Medulla oblongata (tissue), 1 donor: ENCODE data around the gene ASAP2.

Experiments used
- DNase-seq: peaks from one replicate; pipeline ENCODE4 v3.0.0-alpha.2; 2015; ENCODE audit errors: extremely low spot score

ASAP2 gene

DNA sequence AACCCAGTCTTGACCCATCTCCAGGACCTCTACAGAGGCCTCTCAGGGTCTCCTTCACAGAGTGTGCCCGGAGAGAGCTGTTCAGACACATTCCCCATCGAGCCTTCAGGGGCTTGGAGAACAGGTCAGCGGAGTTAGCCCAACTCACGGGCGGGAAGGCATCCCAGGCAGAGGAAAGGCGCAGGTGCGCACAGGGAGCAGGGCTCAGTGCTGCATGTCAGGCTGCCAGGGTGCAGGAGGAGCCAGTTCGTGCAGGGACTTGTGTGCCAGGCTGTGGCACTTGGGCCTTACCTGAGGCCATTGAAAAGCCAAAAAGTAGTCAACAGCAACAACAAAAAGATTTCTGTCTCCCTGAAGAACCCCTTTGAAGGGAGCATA, 112.7 kb downstream of the ASAP2 start:
- no peak for DNase-seq

DNA sequence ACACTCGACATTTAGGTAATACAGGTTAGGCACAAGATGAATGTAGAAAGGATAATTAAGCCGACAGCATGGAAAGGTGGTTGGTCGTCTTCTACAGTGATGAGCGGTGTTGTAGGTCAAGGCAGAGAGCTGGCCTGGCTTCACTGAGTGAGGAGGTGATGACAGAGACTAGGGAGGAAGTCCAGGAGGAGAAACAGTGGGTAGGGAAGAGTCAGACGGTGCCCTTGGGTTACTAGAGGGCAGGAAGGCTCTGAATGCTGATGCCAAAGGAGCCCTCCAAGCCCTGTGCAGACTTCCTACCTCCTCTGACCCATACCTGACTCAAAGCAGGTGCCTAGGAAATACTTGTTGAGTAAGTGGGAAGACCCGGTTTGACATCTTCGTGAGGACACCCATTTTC, 116.0 kb downstream of the ASAP2 start:
- DNase-seq = no peak

GRCh38 chr2:9325428-9325827, 118.8 kb downstream of the ASAP2 start:
- DNase-seq = no peak

GRCh38 chr2:9326975-9327374, 120.4 kb downstream of the ASAP2 start:
- DNase-seq = no peak

GRCh38 chr2:9327873-9328352, 121.3 kb downstream of the ASAP2 start:
- no peak for DNase-seq

GRCh38 chr2:9328931-9329330, 122.3 kb downstream of the ASAP2 start:
- no peak for DNase-seq

- no peak for DNase-seq
Measured at GRCh38 chr2:9329497-9329896, 122.9 kb downstream of the ASAP2 start.

- no peak for DNase-seq
Measured at GRCh38 chr2:9330612-9331270, 124.1 kb downstream of the ASAP2 start.

DNA sequence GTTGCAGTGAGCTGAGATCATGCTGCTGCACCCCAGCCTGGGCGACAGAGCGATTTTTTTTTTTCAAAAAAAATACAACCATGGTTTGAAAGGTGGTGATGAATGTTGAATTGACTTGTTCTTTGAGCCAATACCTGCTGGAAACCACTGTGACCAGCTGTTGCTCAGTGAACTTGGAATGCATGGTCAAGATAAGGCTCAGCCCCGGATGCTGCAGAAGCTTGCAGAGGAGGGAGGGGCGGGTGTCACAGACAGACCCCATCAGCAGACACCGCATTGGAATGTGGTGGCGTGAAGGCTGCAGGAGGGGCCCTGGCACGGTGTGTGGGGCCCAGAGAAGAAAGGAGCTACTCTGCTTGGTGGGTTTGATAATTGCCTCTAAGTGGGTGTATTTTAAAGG, 125.1 kb downstream of the ASAP2 start:
- DNase-seq = no peak

DNA sequence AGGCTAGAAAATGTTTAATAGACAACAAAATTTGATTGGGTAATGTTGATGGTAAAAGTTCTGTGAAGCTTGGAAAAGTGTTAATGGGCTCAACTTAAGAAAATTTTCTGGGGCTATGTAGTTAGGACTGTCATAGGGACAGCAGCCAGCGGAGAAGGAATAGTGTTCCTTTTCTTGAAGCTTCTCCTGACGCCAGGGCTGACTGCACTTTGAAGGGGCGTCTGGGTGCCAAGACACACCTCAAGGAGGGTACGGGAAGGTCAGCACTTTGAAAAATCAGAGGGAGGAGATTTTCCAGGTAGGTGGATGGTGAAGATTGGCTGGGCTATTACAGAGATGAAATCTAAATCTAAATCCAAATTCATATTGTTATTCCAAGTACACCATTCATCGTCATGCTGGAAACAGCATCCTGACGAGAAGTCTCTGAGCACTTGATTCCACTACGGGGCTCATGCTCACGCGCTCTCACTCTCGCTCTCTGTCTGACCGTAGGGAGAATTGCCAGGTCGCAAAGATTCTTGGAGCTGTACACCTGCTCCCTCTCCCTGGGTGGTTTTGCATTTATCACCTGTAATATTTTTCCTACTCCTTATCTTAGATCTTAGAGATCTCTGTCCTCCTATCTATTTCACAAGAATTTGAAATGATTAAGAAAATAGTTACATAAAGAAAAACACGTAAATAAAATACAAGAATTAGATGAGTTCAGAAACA, 125.7 kb downstream of the ASAP2 start:
- no peak for DNase-seq

- DNase-seq = no peak
Measured at GRCh38 chr2:9332853-9333245, 126.2 kb downstream of the ASAP2 start.

GRCh38 chr2:9333591-9334171, 127.1 kb downstream of the ASAP2 start:
- peak; percentile 84 for DNase-seq

GRCh38 chr2:9334761-9335160, 128.1 kb downstream of the ASAP2 start:
- no peak for DNase-seq

DNA sequence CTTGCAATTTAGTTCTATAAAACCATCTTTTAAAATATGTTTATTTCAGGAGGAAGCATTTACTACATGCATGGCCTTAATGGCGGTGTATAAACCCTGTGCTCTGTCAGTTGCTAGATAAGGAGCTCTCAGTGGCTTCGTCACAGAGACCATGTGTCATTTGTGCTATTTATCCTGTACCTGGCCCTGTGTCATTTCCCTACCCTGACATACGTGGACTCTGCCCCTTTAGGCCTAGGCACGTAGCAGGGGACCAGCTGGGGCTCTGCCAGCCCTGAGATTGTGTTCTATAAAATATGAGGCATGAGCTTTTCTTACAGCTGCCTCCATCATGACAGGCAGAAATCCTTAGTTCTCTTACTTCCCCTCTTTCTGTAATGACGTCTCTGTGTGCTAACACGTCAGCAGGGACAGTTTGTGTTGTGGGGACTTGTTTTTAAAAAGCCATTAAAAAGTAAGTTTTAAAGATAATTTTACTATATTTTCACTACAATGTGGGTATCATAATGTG, 128.8 kb downstream of the ASAP2 start:
- DNase-seq = no peak

DNA sequence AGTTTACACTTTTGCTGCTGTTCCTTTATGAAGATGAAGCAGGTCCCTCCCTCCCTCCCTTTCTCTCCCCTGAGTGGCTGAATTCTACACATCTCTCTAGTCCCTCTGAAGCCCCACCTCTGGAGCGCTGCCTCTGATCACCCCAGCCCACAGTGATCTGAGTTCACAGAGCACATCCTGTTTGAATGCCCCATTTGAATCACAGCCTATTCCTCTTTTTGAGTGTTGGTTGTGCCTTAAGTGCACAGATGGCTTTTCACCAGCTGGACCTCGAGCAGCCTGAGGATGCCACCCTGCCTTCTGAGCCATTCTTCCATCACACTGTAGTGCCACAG, 129.6 kb downstream of the ASAP2 start:
- DNase-seq = no peak

DNA sequence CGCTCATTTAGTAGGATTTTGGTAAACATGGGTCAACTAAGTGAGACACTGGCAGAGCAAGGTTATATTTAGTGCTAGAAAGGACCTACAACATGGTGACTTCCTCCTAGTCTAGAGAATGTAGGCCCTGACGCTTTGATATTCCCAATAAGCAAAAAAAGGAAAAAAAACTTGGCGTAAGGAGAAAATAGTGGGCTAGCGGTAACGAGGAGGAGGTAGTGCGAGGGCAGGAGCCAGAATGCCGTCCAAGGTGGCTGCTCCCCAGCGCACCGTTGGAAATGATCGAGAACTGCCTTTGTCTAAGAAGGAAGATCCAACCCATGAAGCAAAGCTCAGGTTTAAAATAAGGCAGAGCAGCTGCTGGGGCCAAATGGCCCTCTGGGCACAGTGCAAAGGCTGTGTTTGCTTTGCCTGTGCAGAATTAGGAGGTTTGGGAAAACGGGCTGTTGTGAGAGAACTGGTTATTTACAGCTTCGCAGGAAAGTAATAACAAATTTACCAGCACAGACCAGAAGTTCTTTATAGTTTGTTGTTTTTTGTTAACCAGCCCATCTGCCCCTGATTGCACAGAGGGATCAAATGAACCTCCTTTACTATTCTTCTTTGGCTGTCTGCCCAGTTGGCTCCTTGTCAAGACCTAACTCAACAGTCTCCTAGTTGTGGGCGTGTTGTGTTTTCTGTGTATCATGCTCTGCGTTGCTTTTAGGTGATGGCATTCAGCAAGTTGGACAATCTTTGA, 130.1 kb downstream of the ASAP2 start:
- DNase-seq = no peak

DNA sequence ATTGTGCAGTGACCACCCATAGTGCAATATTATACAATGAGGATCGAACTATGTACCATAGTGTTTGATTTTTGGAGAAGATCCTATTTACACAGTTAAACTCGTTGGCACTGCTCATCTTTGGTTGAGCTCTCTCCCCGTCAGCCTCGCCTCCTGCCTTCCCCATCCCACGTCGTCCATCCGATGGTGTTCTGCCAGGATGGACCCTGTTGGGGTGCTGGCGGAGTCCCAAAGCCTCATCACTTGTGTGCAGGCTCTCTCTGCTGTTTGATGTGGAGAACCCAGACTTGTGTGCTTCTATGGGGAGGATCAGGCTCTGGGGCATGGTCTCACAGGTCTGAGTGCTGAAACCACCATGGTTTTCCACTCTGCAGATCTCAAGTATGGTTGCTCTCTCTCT, 131.3 kb downstream of the ASAP2 start:
- DNase-seq = no peak

- DNase-seq = no peak
Measured at GRCh38 chr2:9341337-9341887, 134.8 kb downstream of the ASAP2 start.

- DNase-seq = no peak
Measured at GRCh38 chr2:9342659-9343058, 136.0 kb downstream of the ASAP2 start.

- DNase-seq = no peak
Measured at GRCh38 chr2:9343524-9343923, 136.9 kb downstream of the ASAP2 start.

GRCh38 chr2:9344434-9344833, 137.8 kb downstream of the ASAP2 start:
- no peak for DNase-seq

GRCh38 chr2:9345343-9345742, 138.7 kb downstream of the ASAP2 start:
- DNase-seq = no peak
